Stimulated activated CD4-positive, alpha-beta T cell treated with anti-CD3 and anti-CD28 coated beads, Interleukin-12 subunit alpha, Interleukin-12 subunit beta, amount 100 ng/mL, for 24 hours (primary cell): ENCODE results near the gene SHB.

ENCODE experiments used
- DNase-seq, 2 experiments: peaks; one replicate each; pipeline ENCODE4 v3.0.0-alpha.2; 2020; ENCODE audit warnings: low read depth in 2 of 2

The SHB gene

DNA sequence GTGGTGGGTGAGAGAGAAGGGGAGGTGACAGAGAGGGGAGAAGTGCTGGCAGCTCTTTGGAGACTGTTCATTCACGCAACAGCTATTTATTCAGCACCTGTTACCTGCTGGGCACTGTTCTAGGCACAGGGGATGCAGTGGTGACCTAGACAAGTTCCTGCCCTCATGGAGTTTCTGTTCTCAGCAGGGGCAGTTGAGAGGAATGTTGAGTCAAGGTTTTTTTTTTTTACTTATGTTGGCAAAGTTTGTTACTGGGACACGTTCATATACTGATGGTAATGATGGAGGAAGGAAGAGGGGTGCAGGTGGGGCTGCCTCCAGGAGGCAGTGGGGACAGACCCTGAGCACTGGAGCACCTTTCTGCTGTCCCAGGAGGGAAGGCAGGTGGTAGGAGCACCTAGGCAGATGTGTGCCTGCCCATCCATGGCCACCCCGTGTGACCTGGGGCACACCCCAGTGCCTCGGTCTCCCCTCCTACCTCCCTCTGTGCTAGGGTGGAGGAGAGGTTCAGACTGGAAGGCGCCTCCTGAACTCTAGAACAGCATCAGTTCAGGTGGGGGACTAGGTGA lies 115.7 kb downstream of the SHB start:
- DNase-seq, result no peak

DNA sequence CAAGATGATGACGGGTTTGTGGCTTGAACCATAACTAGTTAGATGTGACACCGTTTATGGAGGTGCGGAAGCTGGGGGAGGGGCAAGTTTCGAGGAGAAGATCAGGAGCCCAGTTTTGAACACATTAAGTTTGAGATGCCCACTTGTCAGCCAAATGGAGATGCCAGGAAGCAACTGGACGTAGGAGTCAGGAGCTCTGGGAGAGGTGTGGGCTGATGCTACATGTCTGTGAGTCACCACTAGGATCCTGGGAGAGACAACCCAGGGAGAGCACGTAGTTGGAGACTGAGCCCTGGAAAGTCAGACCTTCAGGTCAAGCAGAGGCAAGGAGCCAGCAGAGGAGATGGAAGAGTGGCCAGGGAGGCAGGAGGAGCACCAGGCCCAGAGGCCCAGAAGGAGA lies 116.3 kb downstream of the SHB start:
- DNase-seq, result no peak

DNA sequence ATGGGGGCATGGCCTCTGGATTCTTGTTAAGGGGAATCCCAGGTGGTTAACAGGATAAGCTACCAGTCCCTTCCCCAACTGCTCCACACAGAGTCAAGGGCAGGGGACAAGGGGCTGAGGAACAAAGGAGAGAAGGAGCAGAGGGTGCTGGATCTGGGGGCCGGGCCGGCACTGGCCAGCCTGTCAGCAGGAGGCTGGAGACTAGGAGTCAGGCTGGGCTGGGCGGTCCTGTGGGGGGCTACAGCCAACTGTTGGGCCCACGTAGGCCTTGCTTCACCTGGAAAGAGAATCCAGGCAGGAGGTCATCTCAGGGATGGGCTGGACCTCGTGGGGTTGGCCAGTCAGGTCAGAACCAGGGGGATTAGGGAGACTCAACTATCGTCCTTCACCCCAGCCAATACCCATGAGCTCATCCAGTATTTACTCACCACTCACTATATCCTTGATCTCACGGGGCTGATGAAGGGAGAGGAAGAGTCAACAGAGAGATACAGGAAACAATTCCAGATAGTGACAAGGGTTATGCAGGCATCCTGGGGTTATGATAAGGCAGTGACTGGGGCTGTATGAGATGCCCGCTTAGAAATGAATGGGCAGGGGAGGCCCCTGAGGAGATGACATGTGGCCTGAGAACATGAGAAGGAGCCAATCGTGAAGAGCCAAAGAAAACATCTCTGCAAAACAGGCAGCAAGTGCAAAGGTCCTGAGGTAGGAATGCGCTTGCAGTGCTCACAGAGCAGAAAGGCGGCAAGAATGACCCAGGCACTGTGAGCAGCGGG lies 117.2 kb downstream of the SHB start:
- DNase-seq, result no peak

DNA sequence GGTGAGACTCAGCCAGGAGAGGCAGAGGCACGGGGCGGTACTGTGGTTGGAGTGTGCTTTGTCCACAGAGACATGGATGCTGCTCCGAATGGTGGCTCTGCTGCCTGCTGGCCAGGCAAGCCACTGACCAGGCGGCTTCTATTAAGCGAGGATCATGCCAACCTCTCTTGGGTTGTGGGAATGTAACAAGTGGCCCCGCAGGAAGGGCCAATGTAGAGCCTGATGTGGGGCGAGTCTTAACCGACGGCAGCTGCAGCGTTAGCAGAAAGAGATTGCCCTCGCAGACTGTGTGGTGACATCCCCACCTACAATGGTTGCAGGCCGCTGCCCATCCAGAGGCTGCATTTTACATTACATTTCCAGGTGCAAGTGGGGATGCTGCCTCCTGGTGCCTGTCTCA lies 118.5 kb downstream of the SHB start:
- no peak for DNase-seq

DNA sequence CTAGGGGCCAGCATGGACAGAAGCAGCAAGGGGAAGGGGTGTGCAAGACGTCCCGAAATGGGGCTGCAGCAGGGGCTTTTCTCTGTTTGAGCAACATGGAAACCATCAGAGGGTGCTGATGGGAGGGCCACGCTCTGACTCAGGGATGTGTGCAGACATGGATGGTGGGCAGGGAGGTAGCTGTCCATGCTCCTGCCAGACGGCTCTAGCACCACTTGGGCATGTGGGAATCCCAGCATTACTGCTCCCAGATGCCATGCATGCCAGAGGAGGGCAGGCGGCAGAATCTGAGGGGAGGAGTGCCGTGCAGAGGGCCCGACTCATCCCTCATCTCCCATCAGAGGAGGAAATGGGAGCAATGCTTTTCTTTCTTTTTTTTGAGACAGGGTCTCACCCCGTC lies 119.5 kb downstream of the SHB start:
- DNase-seq, result no peak

DNA sequence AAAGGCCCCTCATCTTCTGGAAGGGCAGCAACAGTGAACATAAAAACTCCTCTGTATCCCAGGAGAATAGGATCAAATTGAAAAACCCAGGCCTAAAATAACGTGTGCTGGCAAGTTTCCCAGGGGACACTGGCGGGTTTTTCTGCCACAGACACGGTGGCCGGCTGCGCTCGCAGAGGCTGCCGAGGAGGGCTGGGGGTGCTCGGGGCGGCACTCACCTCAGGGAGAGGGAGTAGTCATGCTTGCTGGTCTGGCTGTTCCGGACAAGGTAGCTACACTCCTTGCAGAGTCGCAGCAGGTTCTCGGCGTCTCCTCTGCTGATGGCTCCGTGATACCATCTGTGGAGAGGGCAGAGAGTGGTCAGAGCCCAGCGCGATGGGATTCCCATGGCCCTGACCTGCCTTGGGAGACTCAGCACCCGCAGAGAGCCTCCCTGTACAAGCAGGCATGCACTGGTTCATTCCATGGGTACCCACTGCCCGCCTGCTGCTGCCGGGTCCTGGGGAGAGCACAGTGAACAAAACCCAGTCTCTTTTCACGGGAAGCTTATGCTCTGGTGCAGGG lies 120.5 kb downstream of the SHB start:
- no peak for DNase-seq

DNA sequence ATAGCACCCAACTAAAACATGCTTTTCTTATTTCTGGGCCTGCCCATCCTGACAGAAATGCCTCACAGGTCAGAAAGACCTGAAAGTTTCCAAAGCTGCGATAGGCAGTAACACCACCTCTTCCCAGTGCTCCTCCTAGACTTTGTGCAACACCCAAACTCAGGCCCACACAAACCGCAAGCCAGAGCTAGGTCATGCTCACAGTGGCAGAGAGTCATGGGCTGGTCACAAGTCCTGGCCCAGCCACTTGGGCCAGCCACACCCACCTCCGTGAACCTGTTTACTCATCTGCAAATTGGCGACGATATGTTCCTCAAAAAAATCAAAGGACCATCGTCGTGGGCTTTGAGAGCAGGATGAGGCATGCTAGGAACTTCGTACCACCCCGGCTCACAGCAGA lies 121.0 kb downstream of the SHB start:
- no peak for DNase-seq

DNA sequence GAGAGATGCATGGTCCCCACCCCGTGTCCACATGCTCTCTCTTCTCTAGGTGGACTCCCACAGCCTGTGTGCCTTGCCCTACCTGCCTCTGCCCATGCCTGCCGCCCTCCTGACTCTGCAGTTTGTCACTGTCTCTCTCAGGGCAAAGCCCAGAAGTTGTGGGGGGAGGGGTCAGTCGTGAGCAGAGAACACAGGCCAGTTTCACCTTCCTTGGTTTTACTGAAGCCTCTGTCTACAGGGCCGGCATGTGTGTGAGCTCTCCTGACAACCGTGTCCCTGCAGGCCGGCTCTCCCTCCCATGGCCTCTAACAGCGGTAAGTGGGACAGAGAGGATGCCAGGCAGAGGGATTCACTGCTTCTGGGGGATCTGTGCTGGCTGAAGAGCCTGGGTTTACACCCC lies 121.6 kb downstream of the SHB start:
- no peak for DNase-seq

DNA sequence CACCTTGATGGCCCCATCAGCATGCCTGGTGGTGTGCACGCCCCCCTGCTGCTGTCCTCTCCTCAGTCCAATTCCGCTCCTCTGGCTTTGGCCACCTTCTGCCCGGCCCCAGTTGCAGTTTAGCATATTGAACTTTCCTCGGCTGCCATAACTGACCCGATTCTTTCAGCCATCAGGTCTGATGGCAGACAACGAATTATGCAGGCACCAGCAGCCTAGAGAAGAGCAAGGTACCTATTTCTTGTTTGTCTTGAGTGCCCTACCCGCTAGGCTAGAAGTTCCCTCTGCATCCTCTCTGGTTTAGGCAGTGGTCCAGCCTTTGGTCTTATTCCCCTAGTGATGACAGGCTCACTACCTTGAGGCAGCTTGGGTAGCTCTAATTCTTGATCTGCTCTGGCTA lies 122.1 kb downstream of the SHB start:
- DNase-seq, result no peak

DNA sequence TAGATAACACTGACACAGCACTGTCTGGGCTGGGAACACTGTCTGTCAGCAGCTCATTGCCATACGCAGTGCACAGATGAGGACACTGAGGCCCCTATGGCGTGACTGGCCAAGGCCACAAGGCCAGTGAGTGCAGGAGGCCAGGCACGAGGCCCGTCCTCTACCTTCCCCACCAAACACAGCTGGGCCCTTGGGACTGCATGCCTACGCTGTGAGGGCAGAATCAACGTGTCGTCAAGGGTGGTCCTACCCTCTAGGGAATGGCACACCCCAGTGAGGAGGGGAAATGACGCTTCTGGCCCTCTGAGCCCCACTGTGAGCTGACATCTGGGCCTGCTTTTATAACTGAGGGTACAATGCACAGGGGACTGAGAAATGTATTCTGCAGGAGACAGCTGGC lies 123.0 kb downstream of the SHB start:
- no peak for DNase-seq

DNA sequence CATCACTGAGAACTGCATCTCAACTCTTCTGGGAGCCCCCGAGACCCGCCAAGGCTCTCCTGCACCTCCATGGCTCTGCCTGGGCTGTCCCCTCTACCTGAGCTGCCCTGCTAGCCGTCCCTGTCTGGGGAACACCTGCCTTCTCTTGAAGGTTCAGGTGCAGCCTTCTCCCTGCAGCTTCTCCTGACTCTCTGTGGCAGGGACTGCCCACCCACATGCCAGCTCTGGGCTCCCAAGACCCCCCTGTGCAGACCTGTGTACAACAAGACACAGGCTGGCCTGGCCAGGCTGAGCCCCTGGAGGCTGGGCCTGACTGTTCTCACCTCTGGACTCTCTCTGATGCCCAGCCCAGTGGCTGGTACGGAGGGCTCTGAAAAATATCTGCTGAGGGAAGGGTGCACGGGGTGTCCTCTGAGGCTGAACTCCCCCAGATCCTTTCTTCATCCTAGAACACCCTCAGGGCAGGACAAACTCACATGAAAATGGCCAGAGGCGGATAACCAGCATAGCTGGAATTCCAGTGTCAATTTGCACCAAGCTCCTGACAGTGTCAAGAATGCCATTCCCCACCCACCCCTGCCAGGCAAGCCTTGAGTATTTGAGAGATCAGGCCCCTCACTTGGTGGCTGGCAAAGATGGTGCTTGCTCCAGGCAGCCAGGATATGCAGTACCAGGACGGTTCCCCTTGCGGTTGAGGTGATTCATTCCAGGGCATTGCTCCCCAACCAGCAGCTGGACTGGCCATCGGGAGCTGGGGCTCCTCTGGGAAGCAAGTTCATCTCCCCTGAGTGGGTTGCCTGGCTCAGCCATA lies 124.2 kb downstream of the SHB start:
- DNase-seq, result no peak

DNA sequence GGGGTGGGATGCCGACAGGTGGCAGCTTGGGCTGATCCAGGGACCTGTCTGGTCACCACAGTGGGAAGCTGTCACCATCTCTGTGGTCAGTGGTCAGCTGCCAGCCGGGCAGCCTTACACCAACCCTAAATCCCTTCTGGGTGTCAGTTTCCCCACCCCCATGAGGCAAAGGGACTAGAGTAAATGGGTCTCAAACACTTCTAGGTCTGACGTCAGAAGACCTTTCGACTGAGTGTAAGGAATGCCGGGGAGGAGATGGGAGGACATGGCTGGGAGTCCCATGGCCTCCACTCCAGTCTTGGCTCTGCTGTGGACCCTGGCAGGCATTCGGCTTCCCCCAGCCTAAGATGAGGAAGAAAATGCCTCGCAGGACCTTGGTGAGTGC lies 124.8 kb downstream of the SHB start:
- no peak for DNase-seq

DNA sequence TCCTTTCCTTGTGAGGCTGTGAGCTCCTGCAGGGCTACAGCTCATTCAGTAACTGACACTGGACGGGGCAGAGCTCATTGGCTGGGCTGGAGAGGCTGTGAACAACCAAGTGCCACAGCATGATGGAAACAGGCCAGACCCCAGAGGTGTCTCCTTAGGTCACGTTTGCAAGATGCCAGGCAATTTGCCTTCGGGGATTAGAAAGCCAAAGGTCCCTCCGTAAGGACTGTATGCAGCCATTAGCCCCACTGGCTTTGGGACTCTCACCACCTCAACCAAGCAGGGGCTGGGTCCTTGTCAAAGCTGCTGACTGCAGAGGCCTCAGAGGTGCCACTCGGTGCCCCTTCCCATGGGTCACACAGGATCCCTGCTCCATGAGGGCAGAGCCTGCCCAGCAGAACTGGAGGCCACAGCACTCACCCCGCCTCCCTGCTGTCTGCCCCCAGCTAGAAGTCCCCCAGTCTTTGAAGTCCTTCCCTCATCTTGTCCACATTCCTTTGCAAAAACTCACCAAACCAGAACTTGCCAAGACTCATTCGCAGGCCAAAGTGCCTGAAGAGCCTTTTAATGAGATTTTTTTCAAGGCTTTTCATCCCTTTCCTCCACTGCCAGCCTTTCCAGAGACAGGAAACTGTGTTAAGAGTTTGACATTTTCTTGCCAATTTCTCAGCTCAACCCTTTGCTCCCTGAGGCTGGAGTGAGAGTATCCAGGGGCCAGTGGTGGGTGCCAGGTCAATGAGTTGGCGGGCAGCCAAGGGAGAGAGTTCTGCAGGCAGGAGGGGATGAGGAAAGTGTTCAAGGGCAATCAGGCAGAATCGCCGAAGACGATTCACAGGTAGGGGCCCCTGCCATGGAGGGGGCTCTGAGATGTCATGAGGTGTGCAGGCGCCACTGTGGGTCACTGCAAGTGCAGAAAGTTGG lies 125.4 kb downstream of the SHB start:
- no peak for DNase-seq

DNA sequence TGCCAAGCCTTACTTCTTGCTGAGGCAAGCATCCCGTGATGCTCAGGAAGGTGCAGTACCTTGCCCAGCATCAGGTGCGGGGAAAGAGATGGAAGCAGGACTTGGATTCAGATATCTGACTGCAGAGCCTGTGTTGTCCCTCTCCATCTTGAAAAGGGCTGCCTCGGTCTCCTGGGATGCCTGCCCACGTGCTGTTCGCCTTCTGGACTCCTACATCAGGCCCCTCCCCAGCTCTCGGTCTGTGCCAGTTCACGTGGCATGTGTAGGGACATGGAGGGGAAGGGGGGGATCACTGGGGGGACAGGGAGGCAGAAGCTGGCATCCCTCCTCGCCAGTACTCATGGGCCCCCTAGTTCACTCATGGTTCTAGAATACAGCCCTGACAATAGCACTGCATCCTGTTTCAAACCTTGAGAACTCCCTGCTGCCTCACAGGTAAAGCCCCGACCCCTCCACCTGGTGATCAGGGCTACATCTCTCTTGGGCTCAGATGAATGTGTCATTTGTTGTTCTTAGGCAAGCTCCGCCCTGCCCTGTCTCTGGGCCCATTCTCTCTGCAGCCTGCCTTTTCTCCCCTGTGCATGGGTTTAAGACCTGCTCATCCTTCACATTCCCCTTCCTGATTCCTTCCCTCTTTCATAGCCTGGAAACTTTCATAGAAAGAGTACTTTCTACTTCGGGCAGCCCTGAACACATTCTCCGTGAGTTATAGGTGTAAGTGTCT lies 126.2 kb downstream of the SHB start:
- no peak for DNase-seq

DNA sequence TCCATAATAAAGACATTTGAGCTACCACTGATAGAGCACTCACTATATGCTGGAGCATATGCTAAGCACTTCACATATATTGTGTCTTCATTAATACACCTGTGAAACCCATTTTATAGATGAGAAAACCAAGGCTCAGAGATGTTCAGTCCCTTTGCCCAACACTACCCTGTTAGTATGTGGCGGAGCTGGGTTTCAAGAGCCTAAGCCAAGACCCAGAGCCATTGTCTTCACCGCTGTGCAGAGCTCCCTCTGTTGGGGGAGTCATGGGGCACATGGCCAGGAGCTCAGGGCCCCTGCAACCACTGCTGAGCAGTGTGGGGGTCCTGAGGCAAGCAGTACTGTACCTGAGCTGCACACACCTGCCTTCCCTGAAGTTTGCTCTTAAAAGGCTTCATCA lies 127.8 kb downstream of the SHB start:
- DNase-seq, result no peak

DNA sequence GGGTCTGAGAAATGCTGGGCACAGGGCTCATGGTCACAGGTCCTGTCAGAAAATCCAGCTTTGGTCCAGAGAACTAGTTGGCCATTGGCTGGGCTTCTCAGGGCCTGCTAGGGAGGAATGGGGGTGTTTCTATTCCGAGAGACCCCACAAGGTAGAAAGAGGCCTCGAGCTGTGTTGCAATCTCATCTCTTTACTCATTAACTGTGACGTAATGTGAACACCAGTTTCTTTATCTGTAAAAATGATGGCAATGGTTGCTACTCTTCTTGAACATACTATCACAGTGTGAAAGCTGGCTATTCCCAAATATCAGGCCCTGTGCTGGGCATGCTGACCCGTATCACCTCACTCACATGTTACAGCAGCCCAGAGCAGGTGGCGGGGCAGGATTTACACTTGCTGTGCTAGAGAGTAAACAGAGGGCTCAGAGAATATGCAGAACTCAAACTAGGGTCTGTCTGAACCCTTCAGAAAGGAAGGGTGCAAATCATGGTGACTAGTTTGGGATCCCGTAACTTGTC lies 129.4 kb downstream of the SHB start:
- DNase-seq, result no peak

DNA sequence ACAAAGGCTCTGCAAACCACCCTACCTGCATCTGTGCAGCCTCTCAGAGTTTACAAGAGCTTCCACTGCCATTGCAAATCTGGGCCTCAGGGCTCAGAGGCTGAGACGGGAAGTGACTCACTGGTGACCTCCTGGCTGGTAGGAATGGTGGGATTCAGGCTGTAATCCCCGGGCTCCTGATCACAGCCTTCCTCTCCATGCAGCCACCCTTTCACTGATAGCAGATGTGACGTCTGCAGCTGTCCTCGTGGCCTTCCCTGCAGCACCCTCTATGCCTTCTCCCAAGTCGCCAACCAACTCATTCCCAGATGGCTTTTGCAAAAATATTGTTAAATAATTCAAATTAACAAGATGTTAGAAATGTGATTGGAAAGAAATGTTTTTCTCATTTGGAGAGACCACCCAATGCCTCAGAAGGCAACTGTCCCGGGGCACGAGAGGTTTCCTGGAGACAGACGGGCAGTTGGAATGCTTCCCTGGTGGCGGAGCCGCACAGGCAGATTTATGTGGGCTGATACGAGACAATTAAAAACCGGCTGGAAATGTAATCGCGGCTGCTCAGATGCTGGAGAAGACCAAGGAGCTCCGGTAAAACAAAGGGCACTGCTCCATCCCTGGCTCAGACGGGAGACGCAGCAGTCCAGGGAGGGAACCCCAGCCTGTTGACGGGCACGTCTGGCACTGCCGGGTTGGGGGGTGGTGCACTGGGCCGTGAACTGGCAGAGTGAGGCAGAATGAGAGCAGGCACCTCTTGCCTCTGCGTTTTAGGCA lies 130.7 kb downstream of the SHB start:
- no peak for DNase-seq

DNA sequence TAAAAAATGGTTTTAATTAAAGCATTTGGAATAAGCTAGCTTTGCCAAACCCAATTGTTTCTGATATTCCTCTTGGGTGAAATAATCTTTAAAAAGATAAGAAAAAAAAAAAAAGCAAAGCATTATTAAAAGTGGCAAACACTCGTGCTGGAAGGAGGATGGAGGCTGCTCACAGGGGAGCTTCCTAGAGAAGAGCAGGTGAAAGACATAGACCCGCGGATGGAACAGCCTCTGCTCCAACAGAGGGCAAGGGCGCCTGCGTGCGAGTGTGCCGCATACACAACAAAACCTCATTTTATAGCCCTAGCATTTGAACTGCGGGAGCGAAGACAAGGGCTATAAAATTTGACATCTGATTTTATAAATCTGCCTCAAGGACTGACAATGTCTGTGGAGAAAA lies 131.7 kb downstream of the SHB start:
- no peak for DNase-seq

DNA sequence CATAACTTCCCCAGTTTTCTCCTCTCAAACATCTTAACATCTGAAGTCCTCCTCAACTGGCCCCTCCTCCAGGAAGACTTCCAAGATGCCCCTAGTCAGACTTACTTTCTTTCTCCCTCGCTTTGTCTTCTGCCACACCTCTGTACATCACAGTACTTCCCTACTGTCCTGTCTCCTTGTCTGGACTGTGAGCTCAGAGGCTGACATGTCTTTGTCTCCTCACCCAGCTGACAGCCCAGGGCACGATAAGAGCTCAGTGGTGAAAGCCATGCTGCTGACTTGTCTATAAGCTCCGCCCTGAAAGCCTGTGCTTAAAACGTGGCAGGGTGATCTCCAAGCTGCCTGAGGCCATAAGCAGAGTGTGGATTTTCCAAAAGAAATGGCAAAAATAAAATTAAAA lies 132.1 kb downstream of the SHB start:
- DNase-seq, result no peak

DNA sequence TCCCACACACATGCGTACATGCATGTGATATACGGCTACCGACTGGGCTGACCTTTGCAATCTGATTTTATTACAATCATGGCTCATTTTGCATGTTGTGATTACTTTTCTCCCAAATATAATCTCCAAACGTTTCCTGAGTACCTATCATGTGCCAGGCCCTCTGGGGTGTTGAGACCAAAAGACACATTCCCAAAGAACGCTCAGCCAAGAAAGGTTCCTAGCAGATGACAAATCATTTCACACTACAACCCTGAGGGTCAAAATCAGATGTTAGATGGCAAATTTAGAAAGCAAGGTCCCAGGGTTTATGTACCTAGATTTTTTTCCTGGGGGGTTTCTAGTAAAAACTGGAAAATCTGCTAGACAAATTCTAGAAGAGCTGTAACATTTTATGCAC lies 132.7 kb downstream of the SHB start:
- no peak for DNase-seq
